Suprapubic skin (tissue), 4 donors: ENCODE results near the gene ALG10. TPM values are rescaled to one million over a fixed set of nuclear protein-coding genes. Genes with fewer than 3 reads are reported as not detected.

ENCODE experiments used
- DNase-seq, 2 donors: peaks; one replicate each; pipeline ENCODE4 v3.0.0-alpha.2; 2019; ENCODE audit warnings: low spot score in 2 of 2
- H3K27ac ChIP-seq: fragments of 200-600 bp; sonication (generic); one replicate; pipeline ENCODE4 v1.5.1; 2019
- H3K27me3 ChIP-seq: fragments of 200-600 bp; sonication (generic); one replicate; pipeline ENCODE4 v1.5.1; 2019
- H3K36me3 ChIP-seq: fragments of 200-600 bp; sonication (generic); one replicate; pipeline ENCODE4 v1.5.1; 2019
- H3K4me1 ChIP-seq: fragments of 200-600 bp; sonication (generic); one replicate; pipeline ENCODE4 v1.5.1; 2019
- H3K4me3 ChIP-seq: fragments of 200-600 bp; sonication (generic); one replicate; pipeline ENCODE4 v1.5.1; 2019; ENCODE audit warnings: mild to moderate bottlenecking
- H3K9me3 ChIP-seq: fragments of 200-600 bp; sonication (generic); one replicate; pipeline ENCODE4 v1.5.1; 2019
- POLR2A ChIP-seq, 2 donors: fragments of 450-650 bp; IDR thresholded peaks; one replicate each; pipeline ENCODE4 v1.6.1; 2017; ENCODE audit warnings: antibody characterized with exemption in 2 of 2, mild to moderate bottlenecking in 2 of 2, moderate library complexity in 2 of 2
- WGBS: methylation state at CpG from one replicate; pipeline ENCODE4 v1.1.5; 2018; 5-methylcytosine and 5-hydroxymethylcytosine counted together
- total RNA-seq, 4 donors: library from RNA; depleted of rRNA; stranded (reverse); fragments of >200 nt; gene quantifications; one replicate each; pipeline ENCODE4 v1.1.0, GENCODE V29; 2016

The ALG10 gene
- total RNA-seq, 4 donors from 2014 or later = 5.7 to 21.6 (median 14.9) TPM

DNA sequence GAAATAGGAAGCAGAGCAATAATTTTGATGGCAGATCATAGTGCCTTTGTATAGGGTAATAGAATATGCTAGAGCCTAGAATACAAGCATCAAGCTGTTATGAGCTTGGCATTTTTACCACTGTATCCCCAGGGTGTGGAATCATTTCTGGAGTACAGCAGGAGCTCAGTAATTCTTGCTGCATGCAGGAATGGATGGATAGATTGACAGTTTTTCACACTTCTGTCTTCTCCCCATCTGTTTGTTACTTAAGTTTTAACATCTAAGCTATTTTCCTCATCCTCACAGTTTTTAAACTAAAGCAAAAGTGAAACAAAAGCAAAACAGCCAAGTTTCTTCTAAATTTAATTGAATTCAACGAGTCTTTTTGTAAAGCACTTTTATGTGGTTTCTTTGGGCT is 32.6 kb downstream of the ALG10 start:
- Histone ChIP-seq H3K4me1 (no peaks in the 10 kb centered on the region), H3K27me3 (no peaks in the 10 kb centered on the region), H3K4me3 (no peak overlapping the region), H3K36me3 (no peaks in the 10 kb centered on the region), H3K27ac (no peak overlapping the region), H3K9me3 (peaks cover 6% of the 10 kb centered on the region)
- 31% methylated on average over 1 of the region's 1 CpG for WGBS
- DNase-seq = no peak
- no peak for TF ChIP-seq POLR2A (IDR thresholded peaks at IDR 0.05)
